Thymus (tissue), 11 donors: ENCODE results near the gene SLC38A8. TPM values are rescaled to one million over a fixed set of nuclear protein-coding genes. Genes with fewer than 3 reads are reported as not detected.

Source experiments
- DNase-seq, 9 donors: peaks; one replicate each; pipeline ENCODE4 v3.0.0-alpha.2; 2013; ENCODE audit warnings: low spot score in 9 of 9, low read depth in 6 of 9, missing footprints in 1 of 9
- H3K27ac ChIP-seq, 2 donors: one replicate each; pipeline ENCODE4 v1.5.1; 2013; ENCODE audit warnings: control low read depth in 1 of 2, low read depth in 1 of 2, low read length in 1 of 2, mild to moderate bottlenecking in 1 of 2, moderate library complexity in 1 of 2
- H3K27me3 ChIP-seq, 2 donors: one replicate each; pipeline ENCODE4 v1.5.1; 2013; ENCODE audit warnings: low read length in 1 of 2; ENCODE audit not compliant: control insufficient read depth in 2 of 2, insufficient read depth in 1 of 2
- H3K36me3 ChIP-seq, 2 donors: one replicate each; pipeline ENCODE4 v1.5.1; 2013; ENCODE audit warnings: low read length in 1 of 2, mild to moderate bottlenecking in 1 of 2, moderate library complexity in 1 of 2; ENCODE audit not compliant: control insufficient read depth in 2 of 2, insufficient read depth in 2 of 2
- H3K4me1 ChIP-seq, 2 donors: one replicate each; pipeline ENCODE4 v1.5.1; 2013; ENCODE audit warnings: low read length in 2 of 2; ENCODE audit not compliant: control insufficient read depth in 2 of 2, insufficient read depth in 2 of 2
- H3K4me3 ChIP-seq, 2 donors: one replicate each; pipeline ENCODE4 v1.5.1; 2013; ENCODE audit warnings: low read length in 2 of 2, control low read depth in 1 of 2, mild to moderate bottlenecking in 1 of 2
- H3K9me3 ChIP-seq, 2 donors: one replicate each; pipeline ENCODE4 v1.5.1; 2013; ENCODE audit warnings: low read length in 1 of 2, mild to moderate bottlenecking in 1 of 2; ENCODE audit not compliant: control insufficient read depth in 2 of 2, insufficient read depth in 1 of 2
- WGBS: extraction: QIAGEN DNeasy Blood & Tissue Kit; methylation state at CpG from one replicate; pipeline ENCODE4 v1.1.7; 2013; 5-methylcytosine and 5-hydroxymethylcytosine counted together
- polyA plus RNA-seq: library from polyadenylated mRNA; stranded (reverse); fragments of 200-250 nt; gene quantifications from one replicate; pipeline ENCODE4 v1.2.3, GENCODE V29; 2013
- total RNA-seq: library from RNA; stranded (reverse); fragments of 120-200 nt; gene quantifications from one replicate; pipeline ENCODE4 v1.2.4, GENCODE V29; 2013
- donor health status: healthy.

Gene SLC38A8
- total and polyA plus RNA-seq, 2 donors = 0.57 to 0.66 TPM

DNA sequence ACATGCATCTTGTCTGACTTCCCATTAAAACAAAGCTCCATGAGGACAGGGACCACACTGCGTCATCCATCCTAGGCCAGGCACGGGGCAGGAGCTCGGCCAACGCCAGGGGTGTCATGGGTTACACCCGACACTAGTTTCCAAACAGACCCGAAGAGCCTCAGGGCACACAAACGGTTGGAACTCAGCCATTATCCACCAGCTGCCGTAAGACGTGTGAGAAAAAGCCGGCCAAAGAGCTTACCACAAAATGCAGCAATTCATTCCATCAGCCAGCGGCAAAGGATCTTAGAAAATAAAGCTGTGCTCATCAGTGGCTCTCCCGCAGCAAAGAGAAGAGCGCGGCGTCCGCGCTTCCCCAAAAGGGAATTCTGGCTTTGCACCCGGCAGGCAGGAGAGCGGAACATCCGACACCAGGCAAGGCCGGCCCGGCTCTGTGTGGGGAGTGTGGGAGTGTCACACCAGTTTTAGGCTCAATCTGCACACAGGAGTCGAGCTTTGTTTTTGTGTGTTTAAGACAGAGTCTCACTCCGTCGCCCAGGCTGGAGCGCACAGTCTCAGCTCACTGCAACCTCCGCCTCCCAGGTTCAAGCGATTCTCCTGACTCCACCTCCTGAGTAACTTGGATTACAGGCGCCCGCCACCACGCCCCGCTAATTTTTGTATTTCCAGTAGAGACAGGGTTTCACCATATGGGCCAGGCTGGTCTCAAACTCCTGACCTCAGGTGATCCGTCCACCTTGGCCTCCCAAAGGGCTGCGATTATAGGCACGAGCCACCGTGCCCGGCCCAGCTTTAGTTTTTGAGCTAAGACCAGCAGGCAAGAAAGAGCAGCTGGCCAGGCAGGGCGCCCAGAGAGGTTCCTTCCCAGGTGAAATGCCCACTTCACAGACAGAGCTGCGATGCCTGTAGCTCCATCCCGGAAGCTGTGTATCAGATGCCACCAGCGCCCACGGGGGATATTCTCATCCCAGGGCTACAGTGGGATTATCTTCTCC lies 1.5 kb downstream of the SLC38A8 start:
- DNase-seq = no peak
- H3K27me3 ChIP-seq = peaks cover 0 to 47% of the 10 kb centered on the region in 2 donors
- H3K9me3 ChIP-seq = no peaks in the 10 kb centered on the region
- no peaks in the 10 kb centered on the region for H3K36me3 ChIP-seq
- no peak overlapping the region for H3K27ac ChIP-seq
- H3K4me3 ChIP-seq = no peak overlapping the region
- peaks cover 0 to 6% of the 10 kb centered on the region in 2 donors for H3K4me1 ChIP-seq
- WGBS = 89% methylated on average over 42 of the region's 42 CpGs

DNA sequence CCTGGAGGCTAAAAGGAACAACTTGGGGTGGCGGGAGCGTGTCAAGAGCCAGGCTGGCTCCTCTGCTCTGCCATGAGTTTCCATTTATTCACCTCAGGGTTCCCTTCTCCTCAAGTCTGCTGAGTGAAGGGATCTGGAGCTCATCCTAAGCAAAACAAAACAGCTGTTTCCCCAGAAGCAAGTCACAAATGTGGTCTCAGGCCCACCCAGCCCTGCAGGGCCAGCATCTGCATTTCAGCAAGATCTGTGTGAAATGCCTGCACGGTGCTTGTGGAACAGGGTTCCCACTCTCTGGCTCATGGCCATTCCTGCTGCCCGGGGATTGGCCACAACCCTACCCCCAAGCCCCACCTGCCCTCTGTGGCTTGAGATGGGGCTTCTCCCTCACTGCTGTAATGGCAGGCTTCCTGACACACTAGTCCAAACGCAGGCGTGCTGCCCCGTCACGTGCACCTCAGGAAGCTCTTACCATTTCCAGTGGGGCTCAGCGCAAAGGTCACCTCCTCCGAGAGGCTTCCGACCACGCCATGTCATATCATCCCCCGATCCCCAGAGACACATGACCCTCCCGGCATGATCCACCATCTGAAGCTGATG lies 2.3 kb downstream of the SLC38A8 start:
- DNase-seq = no peak
- no peaks in the 10 kb centered on the region for H3K36me3 ChIP-seq
- H3K4me1 ChIP-seq = peaks cover 0 to 6% of the 10 kb centered on the region in 2 donors
- peaks cover 0 to 47% of the 10 kb centered on the region in 2 donors for H3K27me3 ChIP-seq
- no peak overlapping the region for H3K27ac ChIP-seq
- H3K4me3 ChIP-seq = no peak overlapping the region
- WGBS = 89% methylated on average over 14 of the region's 14 CpGs
- no peaks in the 10 kb centered on the region for H3K9me3 ChIP-seq

DNA sequence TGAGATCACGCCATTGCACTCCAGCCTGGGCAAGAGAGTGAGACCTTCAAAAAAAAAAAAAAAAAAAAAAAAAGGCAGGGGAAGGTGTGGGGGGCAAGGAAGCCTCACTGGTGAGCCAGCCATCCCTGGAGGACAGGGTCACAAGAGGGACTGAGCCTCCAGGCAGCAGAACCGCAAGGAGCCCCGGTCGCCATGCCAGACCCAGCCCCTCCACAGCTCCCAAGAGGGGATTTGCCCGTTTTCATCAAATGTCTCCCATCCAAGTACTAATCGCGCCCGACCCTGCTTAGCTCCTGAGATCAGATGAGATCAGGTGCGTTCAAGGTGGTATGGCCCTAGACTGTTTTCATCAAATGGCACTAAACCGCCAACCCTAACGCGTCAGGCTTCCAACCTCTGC lies 2.9 kb downstream of the SLC38A8 start:
- no peak overlapping the region for H3K4me3 ChIP-seq
- WGBS = 93% methylated on average over 12 of the region's 12 CpGs
- H3K9me3 ChIP-seq = no peaks in the 10 kb centered on the region
- H3K36me3 ChIP-seq = no peaks in the 10 kb centered on the region
- H3K27ac ChIP-seq = no peak overlapping the region
- no peak for DNase-seq
- peaks cover 0 to 43% of the 10 kb centered on the region in 2 donors for H3K27me3 ChIP-seq
- peaks cover 0 to 6% of the 10 kb centered on the region in 2 donors for H3K4me1 ChIP-seq

DNA sequence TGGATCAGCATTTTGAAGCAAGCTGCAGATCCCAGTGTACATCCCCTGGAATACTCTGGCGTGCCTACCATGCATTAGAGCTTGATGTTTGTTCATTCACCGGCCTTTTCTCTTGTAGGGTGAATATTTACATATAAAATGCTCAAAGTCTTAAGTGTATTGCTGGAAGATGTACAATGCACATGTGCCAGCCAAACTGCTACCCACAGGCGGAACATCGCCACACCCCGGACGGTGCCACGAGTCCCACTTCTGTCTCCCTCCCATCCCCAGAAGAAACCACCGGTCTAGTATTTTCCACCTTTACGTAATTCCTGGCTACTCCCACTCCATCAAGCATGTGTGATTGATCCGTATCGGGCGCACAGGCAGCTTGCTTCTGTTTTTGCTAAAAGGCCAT lies 4.1 kb downstream of the SLC38A8 start:
- no peak overlapping the region for H3K27ac ChIP-seq
- no peaks in the 10 kb centered on the region for H3K36me3 ChIP-seq
- 96% methylated on average over 12 of the region's 12 CpGs for WGBS
- H3K4me1 ChIP-seq = peaks cover 0 to 2% of the 10 kb centered on the region in 2 donors
- H3K27me3 ChIP-seq = peaks cover 0 to 32% of the 10 kb centered on the region in 2 donors
- no peak for DNase-seq
- H3K4me3 ChIP-seq = no peak overlapping the region
- H3K9me3 ChIP-seq = no peaks in the 10 kb centered on the region

DNA sequence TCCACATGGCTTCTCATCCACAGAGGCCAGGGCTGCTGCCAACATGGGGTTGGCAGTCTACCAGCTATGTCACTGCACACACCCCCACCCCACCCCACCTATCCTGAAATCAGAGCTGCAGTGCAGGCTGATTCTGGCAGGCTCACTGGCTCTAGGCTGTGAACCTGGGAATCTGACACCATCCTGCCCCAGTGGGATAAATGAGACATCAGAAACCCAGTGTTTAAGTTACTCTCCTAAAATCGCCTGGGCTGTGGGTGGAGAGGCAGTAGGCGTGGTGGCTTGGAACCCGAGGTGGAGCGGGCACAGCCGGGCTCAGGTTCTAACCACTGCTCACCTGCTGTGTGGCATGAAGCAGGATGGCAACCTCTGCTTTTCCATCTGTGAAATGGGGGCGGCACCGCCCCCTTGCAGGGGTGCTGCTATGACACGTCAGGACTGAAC lies 5.6 kb downstream of the SLC38A8 start:
- Histone ChIP-seq H3K27me3 (peaks cover 0 to 20% of the 10 kb centered on the region in 2 donors), H3K27ac (no peak overlapping the region), H3K4me3 (no peak overlapping the region), H3K9me3 (no peaks in the 10 kb centered on the region), H3K36me3 (no peaks in the 10 kb centered on the region), H3K4me1 (no peaks in the 10 kb centered on the region)
- WGBS = 92% methylated on average over 8 of the region's 8 CpGs
- DNase-seq = no peak

DNA sequence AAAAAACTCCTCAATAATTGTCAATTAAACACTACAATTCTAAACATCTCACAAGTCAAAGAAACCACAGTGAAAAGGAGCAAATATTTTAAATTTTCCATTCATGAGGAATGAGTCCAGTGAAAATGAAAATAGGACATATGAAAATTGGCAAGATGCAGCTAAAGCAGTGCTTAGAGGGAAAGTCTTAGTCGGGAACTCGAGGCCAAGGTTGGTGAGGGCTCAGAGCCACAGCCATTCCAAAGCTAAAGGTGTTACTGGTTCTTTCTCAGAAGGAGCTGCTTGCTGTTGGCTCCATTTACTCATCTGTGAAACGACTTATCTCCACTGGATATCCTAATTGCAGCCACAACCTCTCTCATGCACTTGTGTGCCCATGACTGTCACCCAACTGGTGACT lies 6.5 kb downstream of the SLC38A8 start:
- no peak for DNase-seq
- no peak overlapping the region for H3K27ac ChIP-seq
- no peak overlapping the region for H3K4me3 ChIP-seq
- no peaks in the 10 kb centered on the region for H3K4me1 ChIP-seq
- 87% methylated on average over 3 of the region's 3 CpGs for WGBS
- H3K9me3 ChIP-seq = no peaks in the 10 kb centered on the region
- no peaks in the 10 kb centered on the region for H3K36me3 ChIP-seq
- peaks cover 0 to 14% of the 10 kb centered on the region in 2 donors for H3K27me3 ChIP-seq

DNA sequence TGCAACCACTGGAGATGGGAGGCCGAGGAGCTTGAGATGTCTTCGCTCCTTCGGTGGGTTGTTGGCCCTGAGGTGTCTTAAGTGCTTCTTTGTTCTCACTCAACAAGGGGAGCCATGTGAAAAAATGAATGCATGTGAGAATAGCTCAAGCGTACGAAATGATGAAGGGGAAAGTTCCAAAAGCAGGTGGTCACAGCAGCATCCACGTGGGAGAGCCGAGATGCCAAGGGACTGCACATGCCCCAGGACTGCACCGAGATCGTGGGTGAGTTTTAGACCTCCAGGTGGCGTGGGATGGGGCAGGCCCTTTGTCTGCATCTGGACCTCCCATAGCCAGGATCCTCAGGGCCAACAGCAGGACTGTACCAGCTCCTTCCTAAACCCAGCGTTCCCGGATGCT lies 8.1 kb downstream of the SLC38A8 start:
- no peaks in the 10 kb centered on the region for H3K9me3 ChIP-seq
- no peaks in the 10 kb centered on the region for H3K36me3 ChIP-seq
- H3K4me1 ChIP-seq = no peaks in the 10 kb centered on the region
- no peak overlapping the region for H3K27ac ChIP-seq
- no peak overlapping the region for H3K4me3 ChIP-seq
- no peak for DNase-seq
- WGBS = 95% methylated on average over 12 of the region's 12 CpGs
- H3K27me3 ChIP-seq = peaks cover 0 to 6% of the 10 kb centered on the region in 2 donors

DNA sequence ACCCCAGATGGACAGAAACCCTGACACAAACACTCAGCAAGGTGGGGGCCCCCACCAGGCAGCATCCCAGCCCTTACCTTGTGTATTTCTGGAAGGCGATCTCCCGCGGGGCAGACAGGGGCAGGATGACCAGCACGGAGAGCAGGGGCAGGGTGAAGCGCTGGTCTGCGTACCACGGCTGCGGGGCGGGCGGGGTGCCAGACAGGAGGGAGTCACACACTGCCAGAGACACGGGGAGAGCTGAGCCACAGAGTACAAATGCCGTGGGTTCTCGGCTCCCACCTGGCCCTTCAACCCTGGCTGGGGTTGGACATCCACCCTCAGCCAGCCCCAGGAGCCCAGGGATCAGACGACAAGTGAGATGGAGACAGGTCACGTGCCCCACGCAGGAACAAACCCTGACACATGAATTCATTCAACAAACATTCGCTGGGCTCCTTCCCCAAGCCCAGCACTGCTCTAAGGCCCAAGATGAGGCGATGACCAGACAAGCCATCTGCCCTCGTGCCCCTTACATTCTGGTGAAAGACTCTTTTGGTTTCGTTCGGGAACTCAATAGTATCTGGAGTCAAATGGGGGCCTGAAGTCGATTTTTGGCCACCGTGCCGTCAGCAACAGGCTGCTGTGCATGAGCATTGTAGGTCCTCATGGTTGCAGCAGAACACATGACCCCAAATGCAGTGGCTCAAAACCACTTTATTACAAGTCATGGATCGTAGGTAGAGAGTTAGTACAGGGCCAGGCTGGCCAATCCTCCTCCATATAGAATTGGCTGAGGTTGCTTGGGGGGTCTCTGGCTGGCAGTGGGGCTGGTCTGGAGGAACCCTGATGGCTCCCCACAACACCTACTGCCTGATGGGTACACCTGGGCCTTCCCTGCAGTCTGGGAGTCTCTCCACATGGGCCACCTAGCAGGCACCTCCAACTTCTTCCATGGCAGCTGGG lies 9.1 kb downstream of the SLC38A8 start:
- H3K4me3 ChIP-seq = no peak overlapping the region
- H3K9me3 ChIP-seq = no peaks in the 10 kb centered on the region
- H3K4me1 ChIP-seq = no peaks in the 10 kb centered on the region
- no peak for DNase-seq
- 89% methylated on average over 25 of the region's 25 CpGs for WGBS
- H3K27ac ChIP-seq = no peak overlapping the region
- H3K27me3 ChIP-seq = peaks cover 0 to 10% of the 10 kb centered on the region in 2 donors
- no peaks in the 10 kb centered on the region for H3K36me3 ChIP-seq
